Activated T-helper 1 cell treated with anti-CD3 and anti-CD28 coated beads, Interleukin-12 subunit alpha, Interleukin-12 subunit beta, Interleukin-2, Interleukin-4 antibody, amounts not matched to agents 30 ng/mL and 10 ng/mL and 1 ng/mL, durations not matched to agents 14 hours and 24 hours and 36 hours (primary cell): Measurements from ENCODE around the gene BUD13. TPM values are rescaled to one million over a fixed set of nuclear protein-coding genes. Genes with fewer than 3 reads are reported as not detected.
A peak's percentile ranks its signal among the peaks of the same experiment; 100 is the strongest.

Source experiments
- DNase-seq: peaks from one replicate; pipeline ENCODE4 v3.0.0; 2021; ENCODE audit warnings: low spot score
- H3K27ac Mint-ChIP-seq: one replicate; pipeline ENCODE4 v1.8.0; 2021; ENCODE audit warnings: mild to moderate bottlenecking, mixed read lengths
- H3K27me3 Mint-ChIP-seq: one replicate; pipeline ENCODE4 v1.8.0; 2022; ENCODE audit warnings: mild to moderate bottlenecking, moderate library complexity, mixed read lengths; ENCODE audit not compliant: insufficient read depth
- H3K36me3 Mint-ChIP-seq: one replicate; pipeline ENCODE4 v1.8.0; 2021; ENCODE audit warnings: low read depth, mixed read lengths
- H3K4me1 Mint-ChIP-seq: one replicate; pipeline ENCODE4 v1.8.0; 2021; ENCODE audit warnings: low read depth, mixed read lengths
- H3K4me3 Mint-ChIP-seq: one replicate; pipeline ENCODE4 v1.8.0; 2021; ENCODE audit warnings: mild to moderate bottlenecking, moderate library complexity, mixed read lengths
- H3K9me3 Mint-ChIP-seq: one replicate; pipeline ENCODE4 v1.8.0; 2021; ENCODE audit warnings: mixed read lengths
- intact Hi-C: fragments of 100-400 bp; cut with micrococcal nuclease; formaldehyde crosslinking; loops from one replicate; pipeline ENCODE4 v1.15.1; 2024
- total RNA-seq: library from RNA; stranded (reverse); gene quantifications from 2 replicates; pipeline ENCODE4 v1.2.3, GENCODE V29; 2022

The BUD13 gene
- total RNA-seq, 1 donor from 2014 or later, result 30.0 TPM

GRCh38 chr11:116790167-116791001 is 17.6 kb upstream of the BUD13 start:
- intact Hi-C loops, result loop anchor here (1.0 kb wide), 4 partner anchors 46 to 436 kb away; no protein-coding TSS in a partner anchor
- Mint-ChIP-seq H3K27ac (no peak overlapping the region), H3K9me3 (no peaks in the 10 kb centered on the region), H3K27me3 (no peaks in the 10 kb centered on the region), H3K36me3 (peaks cover 18% of the 10 kb centered on the region), H3K4me1 (peaks cover 38% of the 10 kb centered on the region), H3K4me3 (peak overlapping the region; percentile 46)
- DNase-seq, result no peak

- intact Hi-C loops, result loop anchor here (1.0 to 5.0 kb wide), 6 partner anchors 16 to 538 kb away; partner anchors contain the start of genes CEP164 and PAFAH1B2
- H3K9me3 Mint-ChIP-seq, result no peaks in the 10 kb centered on the region
- H3K4me3 Mint-ChIP-seq, result peak overlapping the region; percentile 90
Measured at GRCh38 chr11:116788975-116789374, 16.2 kb upstream of the BUD13 start.

DNA sequence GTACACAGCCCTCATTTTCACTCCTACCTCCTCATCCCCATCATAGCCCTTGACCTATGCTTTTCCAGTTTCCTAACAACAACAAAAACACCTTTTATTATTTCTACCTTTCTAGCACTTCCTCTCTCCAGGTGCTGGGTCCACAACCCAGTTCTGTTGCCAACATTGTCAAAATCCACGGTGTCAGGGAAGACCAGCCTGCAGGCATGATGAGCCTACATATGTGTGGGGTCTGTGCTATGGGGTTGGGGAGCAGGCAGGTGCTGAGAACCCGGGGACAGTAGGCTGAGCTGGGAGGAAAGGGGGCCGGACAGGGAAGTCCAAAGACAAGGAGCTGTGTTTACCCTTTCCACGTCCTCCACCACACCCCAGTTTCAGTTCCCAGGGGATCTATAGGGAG is 15.7 kb upstream of the BUD13 start:
- Mint-ChIP-seq H3K4me1 (peaks cover 44% of the 10 kb centered on the region), H3K27me3 (no peaks in the 10 kb centered on the region), H3K9me3 (no peaks in the 10 kb centered on the region), H3K27ac (peak overlapping the region; percentile 88), H3K4me3 (peak overlapping the region; percentile 90), H3K36me3 (peaks cover 33% of the 10 kb centered on the region)
- intact Hi-C loops, result loop anchor here (1.0 to 5.0 kb wide), 6 partner anchors 15 to 539 kb away; partner anchors contain the start of genes CEP164 and PAFAH1B2
- DNase-seq, result no peak

More at GRCh38 chr11:116788975-116789374, 16.2 kb upstream of the BUD13 start:
- no peak overlapping the region for H3K27ac Mint-ChIP-seq
- H3K27me3 Mint-ChIP-seq, result no peaks in the 10 kb centered on the region
- DNase-seq, result no peak
- H3K4me1 Mint-ChIP-seq, result peaks cover 44% of the 10 kb centered on the region
- H3K36me3 Mint-ChIP-seq, result peaks cover 32% of the 10 kb centered on the region

GRCh38 chr11:116787786-116788486 is 15.1 kb upstream of the BUD13 start, which contains the start of gene ZPR1:
TSS of gene ZPR1 (minus strand) at chr11:116788023. CDS start at chr11:116787990, 33 bp downstream.
- Mint-ChIP-seq H3K9me3 (no peaks in the 10 kb centered on the region), H3K27ac (peak within 1 kb of the TSS; percentile 88), H3K36me3 (peaks cover 38% of the 10 kb centered on the region), H3K27me3 (no peaks in the 10 kb centered on the region), H3K4me3 (peak within 1 kb of the TSS; percentile 90), H3K4me1 (peaks cover 50% of the 10 kb centered on the region)
- intact Hi-C loops, result loop anchor here (1.0 to 5.0 kb wide), 6 partner anchors 15 to 539 kb away; partner anchors contain the start of genes CEP164 and PAFAH1B2
- DNase-seq, result peak; percentile 84

DNA sequence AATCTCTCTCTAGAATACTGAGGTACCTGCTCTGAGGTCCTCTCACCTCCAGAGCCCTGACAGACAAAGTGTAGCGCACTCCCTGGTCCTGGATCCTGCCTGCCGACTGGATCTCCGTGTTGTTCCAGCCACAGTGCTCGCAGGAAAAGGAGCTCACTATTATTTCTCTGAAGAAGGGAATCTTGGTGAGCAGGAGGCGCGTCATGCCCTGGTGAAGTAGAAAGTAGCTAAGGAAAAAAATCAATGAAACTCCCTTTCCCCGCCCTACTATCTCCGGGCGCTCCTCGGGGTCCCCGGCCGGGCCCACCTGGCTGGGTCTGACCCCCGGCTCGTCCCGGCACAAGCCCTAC is 14.6 kb upstream of the BUD13 start:
- Mint-ChIP-seq H3K27me3 (no peaks in the 10 kb centered on the region), H3K36me3 (peaks cover 43% of the 10 kb centered on the region), H3K27ac (peak overlapping the region; percentile 70), H3K9me3 (no peaks in the 10 kb centered on the region), H3K4me1 (peaks cover 56% of the 10 kb centered on the region), H3K4me3 (peak overlapping the region; percentile 90)
- intact Hi-C loops, result loop anchor here (5.0 kb wide), 2 partner anchors 240 to 540 kb away; partner anchors contain the start of gene CEP164
- DNase-seq, result no peak

DNA sequence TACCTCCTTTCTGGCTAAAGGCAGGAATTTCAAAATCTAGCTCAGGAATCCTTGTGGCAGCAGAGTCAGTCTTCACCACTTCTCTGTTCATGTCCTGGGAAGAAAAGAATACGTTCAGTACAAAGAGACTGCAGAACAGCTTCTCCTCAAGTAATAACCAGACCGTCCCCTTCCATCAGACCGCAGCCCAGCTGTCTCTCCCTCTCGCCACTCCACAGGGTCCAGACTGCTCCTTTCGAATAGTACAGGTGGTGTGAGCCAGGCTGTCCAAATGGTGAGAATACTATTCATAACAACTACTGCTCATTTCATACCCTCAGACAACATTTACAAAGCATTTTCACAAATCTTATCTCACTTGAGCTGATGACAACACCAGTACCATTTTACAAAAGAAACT is 14.2 kb upstream of the BUD13 start:
- Mint-ChIP-seq H3K36me3 (peaks cover 47% of the 10 kb centered on the region), H3K4me3 (peak overlapping the region; percentile 90), H3K9me3 (no peaks in the 10 kb centered on the region), H3K4me1 (peaks cover 60% of the 10 kb centered on the region), H3K27me3 (no peaks in the 10 kb centered on the region), H3K27ac (peak overlapping the region; percentile 70)
- intact Hi-C loops, result loop anchor here (5.0 kb wide), 2 partner anchors 240 to 540 kb away; partner anchors contain the start of gene CEP164
- no peak for DNase-seq

GRCh38 chr11:116786326-116786725 is 13.5 kb upstream of the BUD13 start:
- Mint-ChIP-seq H3K4me1 (peaks cover 63% of the 10 kb centered on the region), H3K9me3 (no peaks in the 10 kb centered on the region), H3K36me3 (peaks cover 53% of the 10 kb centered on the region), H3K27ac (no peak overlapping the region), H3K27me3 (no peaks in the 10 kb centered on the region), H3K4me3 (peak overlapping the region; percentile 90)
- no peak for DNase-seq
- intact Hi-C loops, result loop anchor here (5.0 kb wide), 2 partner anchors 241 to 541 kb away; partner anchors contain the start of gene CEP164

- Mint-ChIP-seq H3K27me3 (no peaks in the 10 kb centered on the region), H3K9me3 (no peaks in the 10 kb centered on the region), H3K4me1 (peaks cover 74% of the 10 kb centered on the region), H3K27ac (no peak overlapping the region), H3K4me3 (no peak overlapping the region), H3K36me3 (peaks cover 85% of the 10 kb centered on the region)
- DNase-seq, result no peak
- intact Hi-C loops, result no loop called here
Measured at GRCh38 chr11:116782728-116783127, 9.9 kb upstream of the BUD13 start.

- Mint-ChIP-seq H3K27me3 (no peaks in the 10 kb centered on the region), H3K9me3 (no peaks in the 10 kb centered on the region), H3K4me1 (peaks cover 71% of the 10 kb centered on the region), H3K27ac (no peak overlapping the region), H3K36me3 (peaks cover 68% of the 10 kb centered on the region), H3K4me3 (no peak overlapping the region)
- intact Hi-C loops, result no loop called here
- DNase-seq, result no peak
Measured at GRCh38 chr11:116778556-116778955, 5.8 kb upstream of the BUD13 start.

- H3K4me1 Mint-ChIP-seq, result peaks cover 62% of the 10 kb centered on the region
- peaks cover 54% of the 10 kb centered on the region for H3K36me3 Mint-ChIP-seq
- H3K27ac Mint-ChIP-seq, result peak overlapping the region; percentile 14
- H3K4me3 Mint-ChIP-seq, result no peak overlapping the region
- intact Hi-C loops, result no loop called here
- no peaks in the 10 kb centered on the region for H3K9me3 Mint-ChIP-seq
- no peak for DNase-seq
- H3K27me3 Mint-ChIP-seq, result no peaks in the 10 kb centered on the region
Measured at GRCh38 chr11:116777056-116777455, 4.3 kb upstream of the BUD13 start.

DNA sequence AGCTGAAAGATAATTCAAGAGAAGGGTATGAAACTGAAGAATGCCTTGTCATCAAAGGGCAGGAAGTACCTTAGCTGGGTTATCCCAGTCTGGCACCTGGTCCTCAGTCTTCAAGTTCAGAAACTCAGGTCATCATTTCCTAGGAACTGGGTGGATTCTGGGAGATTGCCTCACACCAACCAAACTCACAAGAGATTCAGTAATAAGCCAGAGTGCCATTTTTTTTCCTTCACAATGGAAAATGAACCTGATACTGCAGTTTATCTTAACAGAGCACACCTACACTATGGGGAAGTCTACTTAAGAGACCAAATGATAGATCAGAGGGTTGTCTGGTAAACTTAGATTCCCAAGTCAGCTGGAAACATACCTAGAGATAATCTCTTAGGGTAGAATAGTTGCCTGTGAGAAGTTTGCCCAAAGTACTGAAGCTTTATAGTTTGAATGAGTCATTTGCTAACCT is 3.8 kb upstream of the BUD13 start:
- no peak for DNase-seq
- intact Hi-C loops, result no loop called here
- Mint-ChIP-seq H3K4me3 (no peak overlapping the region), H3K36me3 (peaks cover 51% of the 10 kb centered on the region), H3K27ac (peak overlapping the region; percentile 19), H3K27me3 (no peaks in the 10 kb centered on the region), H3K9me3 (no peaks in the 10 kb centered on the region), H3K4me1 (peaks cover 65% of the 10 kb centered on the region)

- H3K4me3 Mint-ChIP-seq, result no peak overlapping the region
- no peak for DNase-seq
- intact Hi-C loops, result no loop called here
- H3K9me3 Mint-ChIP-seq, result no peaks in the 10 kb centered on the region
- peaks cover 65% of the 10 kb centered on the region for H3K4me1 Mint-ChIP-seq
- no peaks in the 10 kb centered on the region for H3K27me3 Mint-ChIP-seq
- H3K27ac Mint-ChIP-seq, result peak overlapping the region; percentile 19
- H3K36me3 Mint-ChIP-seq, result peaks cover 48% of the 10 kb centered on the region
Measured at GRCh38 chr11:116775975-116776374, 3.2 kb upstream of the BUD13 start.
